Upper lobe of right lung (tissue), 1 donor: ENCODE data around the gene CCDC180. TPM values are rescaled to one million over a fixed set of nuclear protein-coding genes. Genes with fewer than 3 reads are reported as not detected.

Experiments
- ATAC-seq: fragments of 200-7000 bp; cut with Tn5 transposase; one replicate; pipeline ENCODE4 v1.9.1; 2020; ENCODE audit warnings: mild to moderate bottlenecking, moderate library complexity
- DNase-seq: peaks from one replicate; pipeline ENCODE4 v3.0.0-alpha.2; 2020
- H3K27ac ChIP-seq: fragments of 200-600 bp; one replicate; pipeline ENCODE4 v1.8.0; 2022
- H3K27me3 ChIP-seq: fragments of 200-600 bp; one replicate; pipeline ENCODE4 v1.8.0; 2022; ENCODE audit warnings: mild to moderate bottlenecking
- H3K36me3 ChIP-seq: fragments of 200-600 bp; one replicate; pipeline ENCODE4 v1.8.0; 2022
- H3K4me1 ChIP-seq: fragments of 200-600 bp; one replicate; pipeline ENCODE4 v1.8.0; 2022
- H3K4me3 ChIP-seq: fragments of 200-600 bp; one replicate; pipeline ENCODE4 v1.8.0; 2022; ENCODE audit warnings: mild to moderate bottlenecking
- H3K9me3 ChIP-seq: fragments of 200-600 bp; one replicate; pipeline ENCODE4 v1.8.0; 2022
- intact Hi-C: fragments of 100-400 bp; cut with DNase I; formaldehyde crosslinking; loops from one replicate; pipeline ENCODE4 v1.11.0; 2022
- total RNA-seq: library from RNA; stranded (reverse); fragmentation: NEBNext Ultra II Directional; extraction: Animal tissue kit (Norgen Biotek cat#: 25700); gene quantifications from one replicate; pipeline ENCODE4 v1.2.1, GENCODE V29; 2021
- TF ChIP-seq, protein P1 (sequence below): fragments of 200-600 bp; IDR thresholded peaks from one replicate; pipeline ENCODE4 v1.8.0; 2022; ENCODE audit warnings: antibody characterized with exemption
- donor health status: DM: no; HTN: yes; CAD: no; lungs with severe emphysema.

The CCDC180 gene
- total RNA-seq, 1 donor from 2014 or later, result 4.0 TPM

DNA sequence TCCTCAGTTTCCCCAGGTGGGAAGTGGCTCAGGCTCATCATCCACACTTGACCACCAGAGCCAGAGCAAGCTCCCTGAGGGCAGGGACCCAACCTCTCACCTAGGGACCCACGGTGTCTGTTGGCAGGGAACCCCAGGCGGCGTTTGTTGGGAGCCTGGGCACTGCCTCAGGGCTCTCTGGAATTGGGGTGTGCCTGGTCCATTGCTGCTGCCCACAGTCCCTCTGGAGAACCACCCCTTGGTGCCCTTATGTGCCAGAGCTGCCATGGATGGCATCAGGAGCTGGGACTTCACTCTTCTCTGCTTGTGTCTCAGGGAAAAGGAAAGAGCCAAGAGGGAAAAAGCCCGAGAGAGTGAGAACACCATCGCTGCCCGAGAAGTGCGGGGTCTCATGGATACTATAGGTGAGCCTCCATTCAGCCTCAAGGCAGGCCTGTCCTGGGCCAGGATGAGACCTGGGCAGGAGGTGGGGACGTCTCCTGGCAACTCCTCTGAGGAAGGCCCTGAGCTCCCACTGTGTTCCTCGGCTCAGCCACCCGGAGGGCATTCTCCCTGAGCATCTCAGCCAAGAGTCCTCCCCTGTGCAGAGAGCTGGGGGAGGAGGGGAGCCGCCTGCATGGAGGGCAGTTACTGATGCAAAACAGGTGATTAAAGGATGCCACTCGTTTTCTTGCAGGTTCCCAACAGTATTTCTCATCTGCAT, 4.5 kb downstream of the CCDC180 start:
- TF ChIP-seq, protein P1, sequence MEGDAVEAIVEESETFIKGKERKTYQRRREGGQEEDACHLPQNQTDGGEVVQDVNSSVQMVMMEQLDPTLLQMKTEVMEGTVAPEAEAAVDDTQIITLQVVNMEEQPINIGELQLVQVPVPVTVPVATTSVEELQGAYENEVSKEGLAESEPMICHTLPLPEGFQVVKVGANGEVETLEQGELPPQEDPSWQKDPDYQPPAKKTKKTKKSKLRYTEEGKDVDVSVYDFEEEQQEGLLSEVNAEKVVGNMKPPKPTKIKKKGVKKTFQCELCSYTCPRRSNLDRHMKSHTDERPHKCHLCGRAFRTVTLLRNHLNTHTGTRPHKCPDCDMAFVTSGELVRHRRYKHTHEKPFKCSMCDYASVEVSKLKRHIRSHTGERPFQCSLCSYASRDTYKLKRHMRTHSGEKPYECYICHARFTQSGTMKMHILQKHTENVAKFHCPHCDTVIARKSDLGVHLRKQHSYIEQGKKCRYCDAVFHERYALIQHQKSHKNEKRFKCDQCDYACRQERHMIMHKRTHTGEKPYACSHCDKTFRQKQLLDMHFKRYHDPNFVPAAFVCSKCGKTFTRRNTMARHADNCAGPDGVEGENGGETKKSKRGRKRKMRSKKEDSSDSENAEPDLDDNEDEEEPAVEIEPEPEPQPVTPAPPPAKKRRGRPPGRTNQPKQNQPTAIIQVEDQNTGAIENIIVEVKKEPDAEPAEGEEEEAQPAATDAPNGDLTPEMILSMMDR, result no peak

GRCh38 chr9:97312556-97312955, 5.1 kb downstream of the CCDC180 start:
- no peaks in the 10 kb centered on the region for H3K36me3 ChIP-seq
- TF ChIP-seq, protein P1, result no peak
- DNase-seq, result no peak
- no peak for ATAC-seq
- H3K9me3 ChIP-seq, result no peaks in the 10 kb centered on the region
- intact Hi-C loops, result no loop called here
- no peak overlapping the region for H3K27ac ChIP-seq
- no peak overlapping the region for H3K4me3 ChIP-seq
- no peaks in the 10 kb centered on the region for H3K27me3 ChIP-seq
- H3K4me1 ChIP-seq, result no peaks in the 10 kb centered on the region

More for the DNA sequence above, 4.5 kb downstream of the CCDC180 start:
- Histone ChIP-seq H3K4me1 (no peaks in the 10 kb centered on the region), H3K9me3 (no peaks in the 10 kb centered on the region), H3K36me3 (no peaks in the 10 kb centered on the region), H3K27me3 (no peaks in the 10 kb centered on the region), H3K4me3 (no peak overlapping the region), H3K27ac (no peak overlapping the region)
- intact Hi-C loops, result no loop called here
- DNase-seq, result peak; percentile 60
- ATAC-seq, result no peak

GRCh38 chr9:97313243-97313642, 5.8 kb downstream of the CCDC180 start:
- H3K9me3 ChIP-seq, result no peaks in the 10 kb centered on the region
- H3K4me1 ChIP-seq, result no peaks in the 10 kb centered on the region
- intact Hi-C loops, result no loop called here
- TF ChIP-seq, protein P1, result no peak
- no peak overlapping the region for H3K4me3 ChIP-seq
- DNase-seq (peak; percentile 64), ATAC-seq (peak; percentile 72)
- no peaks in the 10 kb centered on the region for H3K36me3 ChIP-seq
- no peaks in the 10 kb centered on the region for H3K27me3 ChIP-seq
- no peak overlapping the region for H3K27ac ChIP-seq

DNA sequence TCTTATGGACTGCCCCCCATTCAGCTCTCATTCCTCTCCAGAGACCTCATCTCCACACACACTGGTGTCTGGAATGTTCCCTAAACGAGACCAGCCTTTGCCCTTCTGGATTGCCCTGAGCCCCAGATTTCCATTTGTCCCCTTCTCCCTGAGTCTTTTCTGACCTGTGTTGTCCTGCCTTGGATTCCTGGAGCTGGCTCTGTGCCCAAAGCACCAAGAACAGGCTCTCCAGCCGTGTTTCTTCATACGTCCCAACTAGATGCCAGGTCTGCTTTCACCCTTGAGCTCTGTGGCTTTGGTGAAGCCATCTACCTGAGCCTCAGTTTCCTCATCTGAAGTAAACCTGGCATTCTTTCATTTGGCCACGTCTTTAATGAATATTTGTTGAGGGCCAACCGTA, 6.3 kb downstream of the CCDC180 start:
- no peaks in the 10 kb centered on the region for H3K4me1 ChIP-seq
- no peaks in the 10 kb centered on the region for H3K9me3 ChIP-seq
- ATAC-seq (no peak), DNase-seq (no peak)
- no peaks in the 10 kb centered on the region for H3K36me3 ChIP-seq
- no peaks in the 10 kb centered on the region for H3K27me3 ChIP-seq
- H3K4me3 ChIP-seq, result no peak overlapping the region
- intact Hi-C loops, result no loop called here
- no peak overlapping the region for H3K27ac ChIP-seq
- TF ChIP-seq, protein P1, result no peak

DNA sequence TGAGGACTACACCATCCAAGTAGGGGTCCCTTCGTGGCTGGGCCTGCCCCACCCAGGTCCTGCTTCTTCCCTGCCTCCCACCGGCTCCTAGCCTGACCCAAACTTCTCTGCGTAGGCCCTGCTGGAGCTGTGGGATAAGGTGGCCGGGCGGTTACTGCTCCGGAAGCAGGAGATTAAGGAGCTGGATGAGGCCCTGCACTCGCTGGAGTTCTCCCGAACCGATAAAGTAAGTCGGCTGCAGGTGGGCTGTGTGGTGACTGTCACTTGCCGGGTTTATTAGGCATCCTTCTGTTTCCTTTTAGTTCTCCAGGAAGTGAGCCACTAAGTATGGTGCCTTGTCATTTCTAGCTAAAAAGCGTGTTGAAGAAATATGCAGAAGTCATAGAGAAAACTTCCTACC, 7.0 kb downstream of the CCDC180 start:
- intact Hi-C loops, result no loop called here
- H3K9me3 ChIP-seq, result no peaks in the 10 kb centered on the region
- H3K27me3 ChIP-seq, result no peaks in the 10 kb centered on the region
- TF ChIP-seq, protein P1, result no peak
- no peak for ATAC-seq
- no peaks in the 10 kb centered on the region for H3K36me3 ChIP-seq
- DNase-seq, result no peak
- no peak overlapping the region for H3K4me3 ChIP-seq
- no peaks in the 10 kb centered on the region for H3K4me1 ChIP-seq
- H3K27ac ChIP-seq, result no peak overlapping the region

- intact Hi-C loops, result no loop called here
- Histone ChIP-seq H3K4me1 (no peaks in the 10 kb centered on the region), H3K36me3 (no peaks in the 10 kb centered on the region)
Measured at GRCh38 chr9:97315550-97315949, 8.1 kb downstream of the CCDC180 start.

More at GRCh38 chr9:97315550-97315949, 8.1 kb downstream of the CCDC180 start:
- Histone ChIP-seq H3K27me3 (no peaks in the 10 kb centered on the region), H3K27ac (no peak overlapping the region), H3K4me3 (no peak overlapping the region), H3K9me3 (no peaks in the 10 kb centered on the region)
- DNase-seq (no peak), ATAC-seq (no peak)
- TF ChIP-seq, protein P1, result no peak
